HEK293T (cell line): ENCODE data around the gene RRP8.

ENCODE experiments used
- ARNT ChIP-seq: fragments of 450-650 bp; IDR thresholded peaks from 2 replicates; pipeline ENCODE4 v1.6.1; 2017; ENCODE audit warnings: mild to moderate bottlenecking
- ELF4 ChIP-seq: fragments of 450-650 bp; IDR thresholded peaks from 2 replicates; pipeline ENCODE4 v1.6.1; 2017; ENCODE audit warnings: antibody characterized with exemption
- FOXK2 ChIP-seq: fragments of 450-650 bp; IDR thresholded peaks from 2 replicates; pipeline ENCODE4 v1.6.1; 2016; ENCODE audit warnings: mild to moderate bottlenecking
- SP1 ChIP-seq: fragments of 450-650 bp; IDR thresholded peaks from 2 replicates; pipeline ENCODE4 v1.6.1; 2017
- SUZ12 ChIP-seq: fragments of 450-650 bp; IDR thresholded peaks from 2 replicates; pipeline ENCODE4 v1.6.1; 2016; ENCODE audit warnings: mild to moderate bottlenecking

GRCh38 chr11:6556139-6556949 lies 47.1 kb downstream of the RRP8 start:
- TF ChIP-seq FOXK2 (no peak), SP1 (no peak), ARNT (no peak), ELF4 (no peak), SUZ12 (no peak)
